B cell (primary cell): Measurements from ENCODE around the gene OPN1MW. TPM values are rescaled to one million over a fixed set of nuclear protein-coding genes. Genes with fewer than 3 reads are reported as not detected.
"Not testable (repeated sequence)": the region's sequence is repeated elsewhere in the genome, so short reads cannot be mapped to it uniquely, and the experiment has no call there.

Source experiments
- ATAC-seq: fragments of 200-7000 bp; cut with Tn5 transposase; one replicate; pipeline ENCODE4 v1.10.0; 2021; ENCODE audit warnings: low read depth, mild to moderate bottlenecking, moderate number of reproducible peaks, moderate library complexity
- CTCF ChIA-PET: fragments of 350-600 bp; sonication (Branson Sonifier 250); formaldehyde crosslinking; loops from one replicate; lab custom pipeline; 2021; ENCODE audit warnings: antibody characterized with exemption, inconsistent platforms; lab: Charles Lee
- POLR2A ChIA-PET: fragments of 350-600 bp; sonication (Branson Sonifier 250); formaldehyde crosslinking; loops from one replicate; lab custom pipeline; 2021; ENCODE audit warnings: antibody characterized with exemption; lab: Charles Lee
- DNase-seq: peaks from one replicate; pipeline ENCODE4 v3.0.0; 2013
- H2AFZ ChIP-seq: 2 replicates; pipeline ENCODE4 v1.6.1; 2012; ENCODE audit warnings: mild to moderate bottlenecking, low read depth, low read length; ENCODE audit not compliant: insufficient read depth, poor library complexity, severe bottlenecking
- H3K27ac ChIP-seq, 2 donors: 1 replicate in 1 of 2; 2 replicates in 1 of 2; pipeline ENCODE4 v1.5.1; 2012 to 2013; ENCODE audit warnings: low read length in 2 of 2, mild to moderate bottlenecking in 2 of 2, moderate library complexity in 1 of 2
- H3K27me3 ChIP-seq, 4 experiments: fragments of 200-600 bp in 1 of 4; sonication (generic) in 1 of 4; replicated peaks in 1 of 4; 1 replicate in 2 of 4; 2 replicates in 2 of 4; pipeline versions ENCODE4 v1.6.1 to v1.7.0; 2013 to 2016; ENCODE audit warnings: low read length in 3 of 4, mild to moderate bottlenecking in 2 of 4, mixed read lengths in 1 of 4, moderate library complexity in 1 of 4; ENCODE audit not compliant: insufficient read depth in 4 of 4, control insufficient read depth in 3 of 4; ENCODE audit errors: control extremely low read depth in 1 of 4
- H3K36me3 ChIP-seq, 2 experiments: replicated peaks in 1 of 2; 1 replicate in 1 of 2; 2 replicates in 1 of 2; pipeline versions ENCODE4 v1.6.1 to v1.7.1; 2013; ENCODE audit warnings: low read length in 1 of 2; ENCODE audit not compliant: insufficient read depth in 2 of 2, control insufficient read depth in 1 of 2; ENCODE audit errors: control extremely low read depth in 1 of 2, extremely low read depth in 1 of 2
- H3K4me1 ChIP-seq, 2 donors: fragments of 200-600 bp in 1 of 2; sonication (generic) in 1 of 2; 1 replicate in 1 of 2; 2 replicates in 1 of 2; pipeline versions ENCODE4 v1.5.1 to v1.6.1; 2013 to 2017; ENCODE audit warnings: low read length in 2 of 2; ENCODE audit not compliant: control insufficient read depth in 2 of 2, insufficient read depth in 2 of 2
- H3K4me2 ChIP-seq: replicated peaks from 2 replicates; pipeline ENCODE3; 2012; ENCODE audit warnings: mild to moderate bottlenecking, low read depth, low read length; ENCODE audit not compliant: poor library complexity, severe bottlenecking
- H3K4me3 ChIP-seq, 5 experiments: fragments of 200-600 bp in 1 of 5; sonication (generic) in 1 of 5; 1 replicate in 3 of 5; 2 replicates in 2 of 5; pipeline versions ENCODE4 v1.5.1 to v1.7.0; 2011 to 2016; ENCODE audit warnings: low read length in 4 of 5, mild to moderate bottlenecking in 4 of 5, low read depth in 2 of 5, control low read depth in 1 of 5, moderate library complexity in 1 of 5; ENCODE audit not compliant: insufficient read depth in 1 of 5; ENCODE audit errors: control extremely low read depth in 1 of 5, extremely low read depth in 1 of 5
- H3K79me2 ChIP-seq: fragments of 200-600 bp; sonication (generic); one replicate; pipeline ENCODE4 v1.6.0; 2016; ENCODE audit warnings: low read length; ENCODE audit not compliant: control insufficient read depth, insufficient read depth
- H3K9ac ChIP-seq: fragments of 200-600 bp; sonication (generic); 2 replicates; pipeline ENCODE4 v1.6.1; 2017; ENCODE audit warnings: mild to moderate bottlenecking, low read length, moderate library complexity
- H3K9me3 ChIP-seq, 3 donors: one replicate each; pipeline versions ENCODE4 v1.6.1 to v1.7.1; 2013; ENCODE audit warnings: low read length in 2 of 3; ENCODE audit not compliant: control insufficient read depth in 2 of 3, insufficient read depth in 1 of 3; ENCODE audit errors: control extremely low read depth in 1 of 3
- H4K20me1 ChIP-seq: 2 replicates; pipeline ENCODE4 v1.6.0; 2012; ENCODE audit warnings: mild to moderate bottlenecking, low read length; ENCODE audit not compliant: insufficient read depth, control insufficient read depth, poor library complexity, severe bottlenecking
- H3K27ac Mint-ChIP-seq: one replicate; pipeline ENCODE4 v1.8.0; 2021; ENCODE audit warnings: mixed read lengths
- H3K27me3 Mint-ChIP-seq: one replicate; pipeline ENCODE4 v1.8.0; 2021; ENCODE audit warnings: mixed read lengths
- H3K4me1 Mint-ChIP-seq: one replicate; pipeline ENCODE4 v1.8.0; 2021; ENCODE audit warnings: mixed read lengths
- H3K4me3 Mint-ChIP-seq: one replicate; pipeline ENCODE4 v1.8.0; 2021; ENCODE audit warnings: mixed read lengths
- H3K9me3 Mint-ChIP-seq: one replicate; pipeline ENCODE4 v1.8.0; 2022; ENCODE audit warnings: mixed read lengths; ENCODE audit not compliant: insufficient read depth
- WGBS: methylation state at CpG from one replicate; pipeline ENCODE4 v1.1.5; 2013; ENCODE audit warnings: missing lambda C conversion rate; ENCODE audit not compliant: insufficient coverage; 5-methylcytosine and 5-hydroxymethylcytosine counted together
- intact Hi-C: fragments of 100-400 bp; cut with micrococcal nuclease; formaldehyde crosslinking; loops from one replicate; pipeline ENCODE4 v1.10.0; 2022
- polyA plus RNA-seq: library from polyadenylated mRNA; depleted of rRNA; stranded (reverse); fragments of >200 nt; gene quantifications from 2 replicates; pipeline ENCODE4 v1.2.3, GENCODE V29; 2012
- total RNA-seq, 2 donors: library from RNA; stranded (reverse); fragments of 120-200 nt in 1 of 2; gene quantifications; 1 replicate in 1 of 2; 2 replicates in 1 of 2; pipeline versions ENCODE4 v1.2.3 to v1.2.4, GENCODE V29; 2013 to 2022

OPN1MW gene
- total and polyA plus RNA-seq, 2 donors (not counting 1 experiment from before 2014, with no cell fraction given) = not detected

- WGBS = no CpG with 5 or more reads among the region's 11 CpGs
- not testable (repeated sequence) for ATAC-seq
Observed at GRCh38 chrX:154156221-154156620, 26.2 kb upstream of the OPN1MW start.

GRCh38 chrX:154157207-154157606 is 25.2 kb upstream of the OPN1MW start:
- H3K79me2 ChIP-seq, H2AFZ ChIP-seq, H3K36me3 ChIP-seq, H3K27me3 ChIP-seq, H4K20me1 ChIP-seq, DNase-seq, H3K4me3 ChIP-seq, CTCF ChIA-PET, H3K27me3 Mint-ChIP-seq, ATAC-seq, H3K4me2 ChIP-seq, H3K4me1 Mint-ChIP-seq, H3K9me3 Mint-ChIP-seq, intact Hi-C loops, POLR2A ChIA-PET, H3K27ac Mint-ChIP-seq, H3K4me3 Mint-ChIP-seq, H3K4me1 ChIP-seq, H3K27ac ChIP-seq, H3K9me3 ChIP-seq, H3K9ac ChIP-seq: not testable (repeated sequence)
- no CpG with 5 or more reads among the region's 2 CpGs for WGBS

More at GRCh38 chrX:154156221-154156620, 26.2 kb upstream of the OPN1MW start:
- H3K36me3 ChIP-seq, H3K9me3 Mint-ChIP-seq, H3K9me3 ChIP-seq, H3K4me1 ChIP-seq, DNase-seq, H3K27me3 ChIP-seq, H3K4me3 Mint-ChIP-seq, H3K9ac ChIP-seq, CTCF ChIA-PET, intact Hi-C loops, H3K79me2 ChIP-seq, H3K27ac Mint-ChIP-seq, H3K27me3 Mint-ChIP-seq, H3K4me2 ChIP-seq, H3K4me1 Mint-ChIP-seq, H2AFZ ChIP-seq, H4K20me1 ChIP-seq, H3K27ac ChIP-seq, POLR2A ChIA-PET, H3K4me3 ChIP-seq: not testable (repeated sequence)

GRCh38 chrX:154159345-154159744 is 23.1 kb upstream of the OPN1MW start:
- H3K27me3 ChIP-seq, DNase-seq, intact Hi-C loops, H3K9me3 ChIP-seq, H3K4me3 ChIP-seq, H4K20me1 ChIP-seq, H3K4me1 Mint-ChIP-seq, H3K4me2 ChIP-seq, H3K79me2 ChIP-seq, H2AFZ ChIP-seq, POLR2A ChIA-PET, H3K27ac Mint-ChIP-seq, H3K4me3 Mint-ChIP-seq, CTCF ChIA-PET, H3K27me3 Mint-ChIP-seq, H3K36me3 ChIP-seq, ATAC-seq, H3K4me1 ChIP-seq, H3K9ac ChIP-seq, H3K9me3 Mint-ChIP-seq, H3K27ac ChIP-seq: not testable (repeated sequence)
- WGBS = no CpG with 5 or more reads among the region's 15 CpGs

GRCh38 chrX:154164902-154165301 is 17.5 kb upstream of the OPN1MW start:
- not testable (repeated sequence) for H3K4me3 Mint-ChIP-seq, H3K27me3 Mint-ChIP-seq

More at GRCh38 chrX:154164902-154165301, 17.5 kb upstream of the OPN1MW start:
- intact Hi-C loops, ATAC-seq, H3K4me1 Mint-ChIP-seq, H3K9me3 ChIP-seq, H3K9me3 Mint-ChIP-seq, H3K27ac Mint-ChIP-seq, H3K27me3 ChIP-seq, H3K4me2 ChIP-seq, H3K9ac ChIP-seq, H4K20me1 ChIP-seq, CTCF ChIA-PET, POLR2A ChIA-PET, H2AFZ ChIP-seq, H3K27ac ChIP-seq, DNase-seq, H3K36me3 ChIP-seq, H3K79me2 ChIP-seq, H3K4me3 ChIP-seq, H3K4me1 ChIP-seq: not testable (repeated sequence)
- WGBS = no CpG with 5 or more reads among the region's 8 CpGs
